Aorta (tissue), 5 donors: Measurements from ENCODE around the gene SIGLEC1. TPM values are rescaled to one million over a fixed set of nuclear protein-coding genes. Genes with fewer than 3 reads are reported as not detected.
A peak's percentile ranks its signal among the peaks of the same experiment; 100 is the strongest.

ENCODE experiments used
- ATAC-seq: fragments of 200-7000 bp; cut with Tn5 transposase; one replicate; pipeline ENCODE4 v1.9.1; 2022; ENCODE audit warnings: moderate library complexity; ENCODE audit not compliant: low FRiP score
- DNase-seq, 2 donors: peaks; one replicate each; pipeline ENCODE4 v3.0.0-alpha.2; 2020
- H3K27ac ChIP-seq, 2 donors: one replicate each; pipeline ENCODE4 v1.5.1; 2013; ENCODE audit warnings: low read length in 2 of 2, mild to moderate bottlenecking in 2 of 2, moderate library complexity in 2 of 2, control low read depth in 1 of 2, inconsistent platforms in 1 of 2, low read depth in 1 of 2
- H3K27me3 ChIP-seq, 2 donors: one replicate each; pipeline ENCODE4 v1.6.1; 2013; ENCODE audit warnings: control low read depth in 1 of 2, low read length in 1 of 2, mild to moderate bottlenecking in 1 of 2, moderate library complexity in 1 of 2; ENCODE audit not compliant: insufficient read depth in 2 of 2, control insufficient read depth in 1 of 2
- H3K36me3 ChIP-seq, 2 donors: one replicate each; pipeline ENCODE4 v1.6.1; 2013; ENCODE audit warnings: control low read depth in 1 of 2, low read length in 1 of 2, mild to moderate bottlenecking in 1 of 2; ENCODE audit not compliant: insufficient read depth in 2 of 2, control insufficient read depth in 1 of 2
- H3K4me1 ChIP-seq, 2 donors: one replicate each; pipeline ENCODE4 v1.6.1; 2013; ENCODE audit warnings: low read length in 2 of 2, control low read depth in 1 of 2, mild to moderate bottlenecking in 1 of 2, moderate library complexity in 1 of 2; ENCODE audit not compliant: insufficient read depth in 2 of 2, control insufficient read depth in 1 of 2
- H3K4me3 ChIP-seq, 2 donors: one replicate each; pipeline ENCODE4 v1.5.1; 2013; ENCODE audit warnings: low read length in 2 of 2, control low read depth in 1 of 2, mild to moderate bottlenecking in 1 of 2
- H3K9me3 ChIP-seq: one replicate; pipeline ENCODE4 v1.6.1; 2013; ENCODE audit warnings: mild to moderate bottlenecking, low read length; ENCODE audit not compliant: control insufficient read depth
- WGBS, 2 donors: extraction: QIAGEN DNeasy Blood & Tissue Kit; methylation state at CpG; one replicate each; pipeline ENCODE4 v1.1.7; 2013; 5-methylcytosine and 5-hydroxymethylcytosine counted together
- intact Hi-C, 2 donors: fragments of 100-400 bp; cut with DNase I; formaldehyde crosslinking; loops; one replicate each; pipeline versions ENCODE4 v1.14.2 to v1.15.0; 2022
- polyA plus RNA-seq, 2 donors: library from polyadenylated mRNA; stranded (reverse); fragments of 200-250 nt; gene quantifications; one replicate each; pipeline ENCODE4 v1.2.3, GENCODE V29; 2013
- total RNA-seq, 2 donors: library from RNA; stranded (reverse); fragmentation: NEBNext Ultra II Directional; extraction: Animal tissue kit (Norgen Biotek cat#: 25700); gene quantifications; one replicate each; pipeline ENCODE4 v1.2.1, GENCODE V29; 2021
- donor health status: healthy with polysubstance abuse.
- donor health status: Bipolar disorder and iron deficiency.
- donor health status: DM: no; HTN: no; CAD: no.
- donor health status: DM: no; HTN: no; CAD: no.
- donor health status: DM: yes; HTN: yes; CAD: no.

Gene SIGLEC1
- total and polyA plus RNA-seq, 4 donors, result 2.8 to 55.8 (median 10.7) TPM

GRCh38 chr20:3681931-3682781 lies 30.2 kb downstream of the SIGLEC1 start, which contains the start of gene ADAM33:
Gene ADAM33, minus strand, starts transcription at chr20:3682010. Its CDS starts 6 bp downstream, at chr20:3682004.
- Histone ChIP-seq H3K36me3 (no peaks in the 10 kb centered on the region), H3K9me3 (no peaks in the 10 kb centered on the region), H3K27ac (peak within 1 kb of the TSS in 1 of 2 donors; percentile 88), H3K4me3 (peak within 1 kb of the TSS; percentile 45 to 61), H3K27me3 (no peaks in the 10 kb centered on the region), H3K4me1 (no peaks in the 10 kb centered on the region)
- intact Hi-C loops, result loop anchor here in 1 of 2 donors (10.0 kb wide), 1 partner anchor 163 kb away; the partner anchor contains the start of gene MAVS
- DNase-seq (peak; percentile 69 to 88), ATAC-seq (peak; percentile 49)
- 9 to 13% methylated on average over 50 to 65 of the region's 65 CpGs for WGBS, 2 donors

DNA sequence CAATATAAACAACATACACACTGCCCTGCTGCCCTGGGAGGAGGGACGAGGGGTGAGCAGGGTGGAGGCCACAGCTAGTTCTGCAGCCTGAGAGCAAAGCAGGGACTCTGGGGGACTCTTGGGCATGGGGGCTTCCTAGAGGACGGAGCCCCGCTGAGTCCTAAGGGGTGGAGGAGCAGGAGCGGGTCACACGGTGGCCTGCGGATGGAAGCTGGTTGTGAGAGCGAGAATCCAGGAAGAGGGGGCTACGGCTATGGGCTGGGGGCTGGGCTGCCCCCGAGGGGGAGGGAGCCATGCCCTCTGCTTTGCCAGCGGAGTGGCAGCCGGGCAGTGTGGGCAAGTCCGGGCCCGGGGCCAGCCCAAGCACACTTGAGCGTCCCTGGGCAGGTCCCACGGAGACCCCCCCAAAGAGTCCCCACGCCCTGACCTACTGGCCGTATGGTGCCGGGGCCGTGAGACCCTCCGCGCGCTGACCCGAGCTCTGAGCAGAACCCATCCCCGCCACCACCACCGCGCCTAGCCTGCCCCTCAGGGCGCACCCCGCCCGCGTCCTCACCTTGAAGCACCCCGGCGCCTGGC lies 31.0 kb downstream of the SIGLEC1 start:
- no peaks in the 10 kb centered on the region for H3K36me3 ChIP-seq
- no peak for ATAC-seq
- intact Hi-C loops, result loop anchor here in 1 of 2 donors (10.0 kb wide), 1 partner anchor 163 kb away; the partner anchor contains the start of gene MAVS
- no peaks in the 10 kb centered on the region for H3K4me1 ChIP-seq
- H3K9me3 ChIP-seq, result no peaks in the 10 kb centered on the region
- H3K27ac ChIP-seq, result peak overlapping the region in 1 of 2 donors; percentile 88
- H3K4me3 ChIP-seq, result peak overlapping the region; percentile 45 to 61
- no peaks in the 10 kb centered on the region for H3K27me3 ChIP-seq
- WGBS, 2 donors, result 2 to 4% methylated on average over 26 to 32 of the region's 32 CpGs
- DNase-seq, result peak in 1 of 2 donors; percentile 47

- H3K9me3 ChIP-seq, result no peaks in the 10 kb centered on the region
- H3K36me3 ChIP-seq, result no peaks in the 10 kb centered on the region
- peak overlapping the region; percentile 45 to 61 for H3K4me3 ChIP-seq
- DNase-seq (peak in 1 of 2 donors; percentile 38), ATAC-seq (no peak)
- peak overlapping the region in 1 of 2 donors; percentile 88 for H3K27ac ChIP-seq
- 21 to 37% methylated on average over 14 to 15 of the region's 15 CpGs for WGBS, 2 donors
- H3K4me1 ChIP-seq, result no peaks in the 10 kb centered on the region
- no peaks in the 10 kb centered on the region for H3K27me3 ChIP-seq
- intact Hi-C loops, result loop anchor here in 1 of 2 donors (10.0 kb wide), 1 partner anchor 164 kb away; the partner anchor contains the start of gene MAVS
These were observed 31.6 kb downstream of the SIGLEC1 start for GRCh38 chr20:3680701-3681351.

GRCh38 chr20:3679749-3680700 lies 32.4 kb downstream of the SIGLEC1 start:
- ATAC-seq (peak; percentile 81), DNase-seq (peak; percentile 63 to 92)
- H3K4me3 ChIP-seq, result peak overlapping the region; percentile 20 to 45
- 18 to 26% methylated on average over 18 of the region's 18 CpGs for WGBS, 2 donors
- H3K27me3 ChIP-seq, result no peaks in the 10 kb centered on the region
- H3K4me1 ChIP-seq, result no peaks in the 10 kb centered on the region
- intact Hi-C loops, result loop anchor here (5.0 to 10.0 kb wide), 3 partner anchors 72 to 165 kb away; partner anchors contain the start of genes MAVS (in 2 of the 2) and ADISSP (in 1 of the 2)
- peak overlapping the region; percentile 49 to 88 for H3K27ac ChIP-seq
- no peaks in the 10 kb centered on the region for H3K36me3 ChIP-seq
- H3K9me3 ChIP-seq, result no peaks in the 10 kb centered on the region

GRCh38 chr20:3678856-3679720 lies 33.3 kb downstream of the SIGLEC1 start:
- 70 to 80% methylated on average over 14 of the region's 14 CpGs for WGBS, 2 donors
- Histone ChIP-seq H3K4me1 (no peaks in the 10 kb centered on the region), H3K9me3 (no peaks in the 10 kb centered on the region), H3K27me3 (no peaks in the 10 kb centered on the region), H3K36me3 (no peaks in the 10 kb centered on the region), H3K4me3 (no peak overlapping the region), H3K27ac (peak overlapping the region; percentile 49 to 64)
- intact Hi-C loops, result loop anchor here (5.0 to 10.0 kb wide), 3 partner anchors 73 to 166 kb away; partner anchors contain the start of genes ADISSP (in 1 of the 2) and MAVS (in 1 of the 2)
- ATAC-seq (no peak), DNase-seq (no peak)

DNA sequence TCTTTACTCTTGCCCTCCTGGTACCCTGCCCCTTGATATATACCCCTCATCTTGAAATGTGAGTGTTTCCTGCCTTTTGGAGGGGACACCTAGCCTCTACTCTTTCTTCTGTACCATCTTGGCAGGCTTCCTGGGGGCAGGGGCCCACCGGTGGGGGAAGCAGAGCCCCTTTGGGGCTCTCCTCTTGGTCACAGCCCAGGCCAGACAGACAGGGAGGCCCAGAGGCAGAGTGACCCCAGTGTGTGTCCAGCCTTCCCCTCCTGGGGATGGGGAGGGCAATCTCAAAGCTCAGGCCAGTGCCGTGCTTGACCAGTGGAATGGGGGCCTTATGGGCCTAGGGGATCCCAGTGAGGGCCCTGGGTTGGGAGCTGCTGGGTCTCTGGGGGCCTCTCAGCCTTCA lies 34.2 kb downstream of the SIGLEC1 start:
- intact Hi-C loops, result loop anchor here (5.0 to 10.0 kb wide), 3 partner anchors 74 to 167 kb away; partner anchors contain the start of genes ADISSP (in 1 of the 2) and MAVS (in 1 of the 2)
- H3K27ac ChIP-seq, result peak overlapping the region in 1 of 2 donors; percentile 58
- 14 to 29% methylated on average over 2 of the region's 2 CpGs for WGBS, 2 donors
- no peaks in the 10 kb centered on the region for H3K27me3 ChIP-seq
- no peaks in the 10 kb centered on the region for H3K4me1 ChIP-seq
- DNase-seq (no peak), ATAC-seq (no peak)
- H3K4me3 ChIP-seq, result no peak overlapping the region
- no peaks in the 10 kb centered on the region for H3K36me3 ChIP-seq
- H3K9me3 ChIP-seq, result no peaks in the 10 kb centered on the region

- intact Hi-C loops, result loop anchor here (2.0 to 10.0 kb wide), 4 partner anchors 33 to 167 kb away; partner anchors contain the start of genes ADISSP (in 1 of the 2) and MAVS (in 1 of the 2)
- H3K4me1 ChIP-seq, result no peaks in the 10 kb centered on the region
- WGBS, 2 donors, result 12% methylated on average over 7 to 8 of the region's 8 CpGs
- ATAC-seq, result no peak
- no peak overlapping the region for H3K4me3 ChIP-seq
- no peaks in the 10 kb centered on the region for H3K36me3 ChIP-seq
- no peaks in the 10 kb centered on the region for H3K9me3 ChIP-seq
- no peak for DNase-seq
- no peaks in the 10 kb centered on the region for H3K27me3 ChIP-seq
- H3K27ac ChIP-seq, result peak overlapping the region in 1 of 2 donors; percentile 58
These were observed 34.7 kb downstream of the SIGLEC1 start for GRCh38 chr20:3677733-3678132.
